HepG2 (cell line): Measurements from ENCODE around the gene ANTXRL.

Experiments used
- CTCF ChIP-seq: sonication (generic); formaldehyde crosslinking; IDR thresholded peaks from 2 replicates; pipeline ENCODE4 v1.5.0; 2020; ENCODE audit warnings: mild to moderate bottlenecking, missing genetic modification reagents, moderate library complexity
- DPF2 ChIP-seq: sonication (generic); formaldehyde crosslinking; IDR thresholded peaks from 2 replicates; pipeline ENCODE4 v1.4.0; 2020; ENCODE audit warnings: mild to moderate bottlenecking, low read depth, missing genetic modification reagents, borderline replicate concordance
- HOXA5 ChIP-seq: sonication (generic); formaldehyde crosslinking; IDR thresholded peaks from 2 replicates; pipeline ENCODE4 v1.4.0; 2020; ENCODE audit warnings: missing genetic modification reagents
- NFRKB ChIP-seq: fragments of 450-650 bp; IDR thresholded peaks from 2 replicates; pipeline ENCODE4 v1.6.1; 2017
- PHF20 ChIP-seq: sonication (generic); formaldehyde crosslinking; IDR thresholded peaks from 2 replicates; pipeline ENCODE4 v1.5.0; 2020; ENCODE audit warnings: mild to moderate bottlenecking, missing genetic modification reagents
- TARDBP ChIP-seq: sonication (generic); formaldehyde crosslinking; IDR thresholded peaks from 2 replicates; pipeline ENCODE4 v1.8.0; 2022; ENCODE audit warnings: mild to moderate bottlenecking, missing genetic modification reagents
- THAP7 ChIP-seq: sonication (generic); formaldehyde crosslinking; IDR thresholded peaks from 2 replicates; pipeline ENCODE4 v1.8.1; 2023; ENCODE audit warnings: mild to moderate bottlenecking, missing genetic modification reagents
- ZFX ChIP-seq: sonication (generic); formaldehyde crosslinking; IDR thresholded peaks from 2 replicates; pipeline ENCODE4 v1.4.0; 2020; ENCODE audit warnings: mild to moderate bottlenecking, low read depth, missing genetic modification reagents, moderate library complexity
- ZNF263 ChIP-seq: sonication (generic); formaldehyde crosslinking; IDR thresholded peaks from 2 replicates; pipeline ENCODE4 v1.4.0; 2020; ENCODE audit warnings: missing genetic modification reagents
- ZNF547 ChIP-seq: sonication (generic); formaldehyde crosslinking; IDR thresholded peaks from 2 replicates; pipeline ENCODE4 v1.5.1; 2020; ENCODE audit warnings: mild to moderate bottlenecking, missing genetic modification reagents
- ZNF883 ChIP-seq: sonication (generic); formaldehyde crosslinking; IDR thresholded peaks from 2 replicates; pipeline ENCODE4 v1.5.1; 2020; ENCODE audit warnings: mild to moderate bottlenecking, missing genetic modification reagents; ENCODE audit errors: not compliant biosample characterization

- TF ChIP-seq ZFX (CRISPR knock-in tag), result no peak
- no peak for TF ChIP-seq TARDBP (CRISPR knock-in tag)
- TF ChIP-seq NFRKB, result no peak
- no peak for TF ChIP-seq CTCF (CRISPR knock-in tag)
- no peak for TF ChIP-seq PHF20 (CRISPR knock-in tag)
- no peak for TF ChIP-seq DPF2 (CRISPR knock-in tag)
- no peak for TF ChIP-seq ZNF547 (CRISPR knock-in tag)
- no peak for TF ChIP-seq HOXA5 (CRISPR knock-in tag)
- no peak for TF ChIP-seq THAP7 (CRISPR knock-in tag)
- no peak for TF ChIP-seq ZNF883 (CRISPR knock-in tag)
- no peak for TF ChIP-seq ZNF263 (CRISPR knock-in tag)
Observed at GRCh38 chr10:46301056-46301645, 14.4 kb downstream of the ANTXRL start.
